ENCODE measurements around the gene KCTD14.

GRCh38 chr11:78022397-78023396, at the start of gene KCTD14:
- TF ChIP-seq CTCF (IDR thresholded peaks at IDR 0.05; ENCODE audit: poor library complexity) (no peak), EZH2phosphoT487 (IDR thresholded peaks at IDR 0.05; ENCODE audit: low read depth, severe bottlenecking, unreplicated experiment) (no peak), EZH2 (IDR thresholded peaks at IDR 0.05; ENCODE audit: borderline replicate concordance) (no peak)
